Measurements from ENCODE around the gene TMEM178A. TPM values are rescaled to one million over a fixed set of nuclear protein-coding genes. Genes with fewer than 3 reads are reported as not detected.

The TMEM178A gene
- total RNA-seq, 1 experiment from 2014 or later = 7.5 TPM

DNA sequence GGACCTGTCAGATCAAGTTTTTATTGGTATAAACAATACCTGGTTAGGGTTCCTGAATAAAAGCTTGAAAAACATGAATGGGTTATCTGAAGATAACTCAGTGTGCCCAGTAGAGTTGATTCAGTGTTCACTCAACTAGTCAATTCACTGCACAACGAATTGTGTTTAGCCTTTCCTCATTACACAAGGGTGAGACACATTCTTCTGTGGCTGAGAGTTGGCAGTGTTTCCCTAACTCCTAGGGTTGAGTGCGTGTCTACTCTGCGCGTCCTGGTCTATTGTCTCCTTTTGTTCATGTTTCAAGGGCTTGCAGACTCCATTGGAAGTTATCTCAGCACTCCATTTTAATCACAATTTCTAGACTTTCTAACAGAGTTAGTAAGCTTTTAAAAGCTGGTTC, 32.8 kb upstream of the TMEM178A start:
- H3K4me1 Mint-ChIP-seq = no peaks in the 10 kb centered on the region
- H3K23ac ChIP-seq (ENCODE audit: insufficient read length, low read depth, low read length) = no peak overlapping the region
- H3K9ac ChIP-seq (ENCODE audit: extremely low read depth, insufficient read length, low read length) = no peak overlapping the region
- H3T11ph ChIP-seq (ENCODE audit: low read length) = no peak overlapping the region
- H2BK15ac ChIP-seq (ENCODE audit: low read depth, low read length) = no peak overlapping the region
- H3K56ac ChIP-seq (ENCODE audit: insufficient read length, low read depth, low read length) = no peak overlapping the region
- no peak for TF ChIP-seq CTCF (conservative IDR thresholded peaks at IDR 0.05)
- H3K4me1 ChIP-seq (ENCODE audit: insufficient read depth, low read length) = no peaks in the 10 kb centered on the region
- no peak overlapping the region for H3K4me2 ChIP-seq (ENCODE audit: insufficient read depth, insufficient read length, low read length)
- no peaks in the 10 kb centered on the region for H3K36me3 Mint-ChIP-seq (ENCODE audit: insufficient read depth in 1 of 3, low read depth in 3 of 3)
- no CpG with 5 or more reads among the region's 4 CpGs for WGBS (ENCODE audit: extremely low coverage, insufficient read length, low lambda C conversion rate)
- no peaks in the 10 kb centered on the region for H3K27me3 Mint-ChIP-seq (ENCODE audit: low read depth)
- H4K20me1 ChIP-seq (ENCODE audit: control insufficient read depth, insufficient read depth, insufficient read length) = no peaks in the 10 kb centered on the region
- no peak overlapping the region for H4K91ac ChIP-seq (ENCODE audit: insufficient read length, low read depth, low read length)
- H3K9me3 Mint-ChIP-seq = peaks cover 5% of the 10 kb centered on the region in 2 experiments; a peak in 3 of 5 replicates
- no peak overlapping the region for H2AK5ac ChIP-seq (ENCODE audit: insufficient read length, low read length)
- no peak overlapping the region for H4K8ac ChIP-seq (replicated peaks; ENCODE audit: insufficient read length, low read depth, low read length)
- no peak overlapping the region for H4K5ac ChIP-seq (ENCODE audit: insufficient read length, low read depth, low read length)
- H3K14ac ChIP-seq (ENCODE audit: insufficient read depth, low read length) = no peak overlapping the region
- H2AFZ ChIP-seq (ENCODE audit: low read length) = no peak overlapping the region
- no peak overlapping the region for H2BK20ac ChIP-seq (ENCODE audit: low read depth, low read length, poor library complexity, severe bottlenecking)
- no peaks in the 10 kb centered on the region for H3K27me3 ChIP-seq (ENCODE audit: insufficient read depth, low read length)
- no peak overlapping the region for H2BK12ac ChIP-seq (ENCODE audit: insufficient read length, low read depth, low read length)
- no peak for DNase-seq
- no peak overlapping the region for H2BK5ac ChIP-seq (ENCODE audit: insufficient read length, low read length)
- no peaks in the 10 kb centered on the region for H3K9me3 ChIP-seq (ENCODE audit: control insufficient read depth, low read depth, low read length)
- H3K79me1 ChIP-seq (ENCODE audit: insufficient read depth, low read depth, low read length, poor library complexity, severe bottlenecking) = no peaks in the 10 kb centered on the region
- H3K4me3 Mint-ChIP-seq = no peak overlapping the region
- no peak overlapping the region for H3K27ac Mint-ChIP-seq
- H3K79me2 ChIP-seq (ENCODE audit: insufficient read depth, low read length) = no peaks in the 10 kb centered on the region
- no peak overlapping the region for H3K4ac ChIP-seq (ENCODE audit: low read depth, low read length)
- H3K27ac ChIP-seq (ENCODE audit: insufficient read length, low read depth, low read length) = no peak overlapping the region
- H2BK120ac ChIP-seq (ENCODE audit: low read depth, low read length, poor library complexity, severe bottlenecking) = no peak overlapping the region
- H3K23me2 ChIP-seq (ENCODE audit: insufficient read length, low read depth, low read length, poor library complexity, severe bottlenecking) = no peaks in the 10 kb centered on the region
- H3K18ac ChIP-seq (ENCODE audit: insufficient read length, low read depth, low read length) = no peak overlapping the region

Measured in H9 (cell line).